ENCODE results near the gene PRKCA.

PRKCA gene

DNA sequence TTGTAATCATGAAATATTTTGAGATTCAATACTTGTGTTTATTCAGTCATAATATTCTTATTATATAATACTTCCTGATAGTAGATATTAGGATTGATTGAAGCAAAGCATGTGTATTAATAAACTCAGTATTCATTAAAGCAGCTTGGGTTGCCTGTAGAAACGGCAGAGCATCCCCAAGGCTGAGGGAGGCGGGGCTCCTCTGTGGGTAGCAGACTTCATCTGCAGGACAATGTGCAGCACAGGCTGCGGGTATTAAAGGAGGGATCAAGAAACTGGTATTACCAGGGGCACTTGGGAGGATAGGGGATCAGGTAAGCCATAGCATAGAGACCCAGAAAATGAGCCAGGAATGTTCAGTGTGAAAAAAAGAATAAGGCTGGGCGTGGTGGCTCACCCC, 213.6 kb downstream of the PRKCA start:
- H3K27me3 ChIP-seq (replicated peaks): no peaks in the 10 kb centered on the region
- H3K27ac ChIP-seq: no peak overlapping the region
- DNase-seq: no peak
- TF ChIP-seq, protein P1, sequence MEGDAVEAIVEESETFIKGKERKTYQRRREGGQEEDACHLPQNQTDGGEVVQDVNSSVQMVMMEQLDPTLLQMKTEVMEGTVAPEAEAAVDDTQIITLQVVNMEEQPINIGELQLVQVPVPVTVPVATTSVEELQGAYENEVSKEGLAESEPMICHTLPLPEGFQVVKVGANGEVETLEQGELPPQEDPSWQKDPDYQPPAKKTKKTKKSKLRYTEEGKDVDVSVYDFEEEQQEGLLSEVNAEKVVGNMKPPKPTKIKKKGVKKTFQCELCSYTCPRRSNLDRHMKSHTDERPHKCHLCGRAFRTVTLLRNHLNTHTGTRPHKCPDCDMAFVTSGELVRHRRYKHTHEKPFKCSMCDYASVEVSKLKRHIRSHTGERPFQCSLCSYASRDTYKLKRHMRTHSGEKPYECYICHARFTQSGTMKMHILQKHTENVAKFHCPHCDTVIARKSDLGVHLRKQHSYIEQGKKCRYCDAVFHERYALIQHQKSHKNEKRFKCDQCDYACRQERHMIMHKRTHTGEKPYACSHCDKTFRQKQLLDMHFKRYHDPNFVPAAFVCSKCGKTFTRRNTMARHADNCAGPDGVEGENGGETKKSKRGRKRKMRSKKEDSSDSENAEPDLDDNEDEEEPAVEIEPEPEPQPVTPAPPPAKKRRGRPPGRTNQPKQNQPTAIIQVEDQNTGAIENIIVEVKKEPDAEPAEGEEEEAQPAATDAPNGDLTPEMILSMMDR (IDR thresholded peaks at IDR 0.05; ENCODE audit: low read depth, low read length, missing control alignments): no peak
- H3K36me3 ChIP-seq (replicated peaks): no peaks in the 10 kb centered on the region
- H3K4me3 ChIP-seq (ENCODE audit: low read depth, low read length): no peak overlapping the region
- in situ Hi-C loops (cut with HindIII; ENCODE audit: low pct_ligation_motif_present, low sequenced_read_pairs): no loop called here

DNA sequence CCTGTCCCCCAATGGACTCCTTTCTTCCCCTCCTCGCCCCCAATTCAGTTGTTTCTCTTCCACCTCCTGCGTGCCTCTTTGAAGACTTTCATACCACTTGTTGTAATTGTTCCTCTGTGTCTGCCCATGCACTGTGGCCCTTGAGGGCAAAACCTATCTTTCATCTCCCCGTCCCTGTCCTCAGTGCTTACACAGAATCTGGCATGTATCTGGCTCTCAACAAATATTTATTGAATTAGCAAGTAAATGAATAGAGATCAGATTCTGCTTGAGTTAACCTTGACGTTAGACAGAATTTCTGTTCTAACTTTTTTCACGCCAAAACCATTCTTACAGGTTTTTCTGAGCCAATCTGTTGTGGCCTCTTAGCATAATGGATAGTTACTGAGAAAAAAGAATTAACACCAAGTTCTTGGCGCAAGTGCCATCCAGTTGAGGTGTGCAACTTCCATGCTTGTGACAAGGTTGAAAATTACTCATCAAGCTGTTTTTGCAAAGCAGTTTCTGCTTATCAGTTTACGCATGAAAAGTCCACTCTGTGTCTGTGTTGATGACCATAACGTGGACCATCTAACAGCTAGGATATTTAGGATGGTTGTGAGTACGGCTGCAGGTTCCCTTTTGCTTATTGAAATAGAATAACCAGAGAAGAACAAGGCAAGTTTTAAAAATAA, 215.1 kb downstream of the PRKCA start:
- in situ Hi-C loops (cut with HindIII; ENCODE audit: low pct_ligation_motif_present, low sequenced_read_pairs): no loop called here
- Histone ChIP-seq H3K4me3 (ENCODE audit: low read depth, low read length) (no peak overlapping the region), H3K36me3 (replicated peaks) (no peaks in the 10 kb centered on the region), H3K27me3 (replicated peaks) (no peaks in the 10 kb centered on the region), H3K27ac (no peak overlapping the region)
- TF ChIP-seq, protein P1 (IDR thresholded peaks at IDR 0.05; ENCODE audit: low read depth, low read length, missing control alignments): no peak
- no peak for DNase-seq

DNA sequence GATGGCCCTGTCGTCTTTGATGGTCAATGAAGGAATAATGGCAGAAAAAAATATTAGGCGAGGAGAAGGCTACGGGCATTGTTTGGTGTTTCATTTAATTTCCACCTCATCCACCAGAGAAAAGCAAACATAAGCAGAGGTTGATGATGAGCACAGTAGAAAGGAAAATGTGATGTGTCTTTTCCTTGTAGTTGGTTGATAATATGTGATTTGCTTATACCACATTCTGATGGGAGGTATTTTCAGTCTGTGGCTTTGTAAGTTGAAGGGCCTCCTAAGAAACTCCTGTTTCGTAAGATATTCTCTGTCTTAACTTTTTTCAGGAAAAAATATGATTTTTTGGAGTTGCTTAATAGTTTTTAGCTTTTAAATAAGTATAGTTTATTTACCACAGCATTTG, 215.7 kb downstream of the PRKCA start:
- in situ Hi-C loops (cut with HindIII; ENCODE audit: low pct_ligation_motif_present, low sequenced_read_pairs): no loop called here
- Histone ChIP-seq H3K27me3 (replicated peaks) (no peaks in the 10 kb centered on the region), H3K4me3 (ENCODE audit: low read depth, low read length) (no peak overlapping the region), H3K36me3 (replicated peaks) (no peaks in the 10 kb centered on the region), H3K27ac (no peak overlapping the region)
- TF ChIP-seq, protein P1 (IDR thresholded peaks at IDR 0.05; ENCODE audit: low read depth, low read length, missing control alignments): no peak
- no peak for DNase-seq

DNA sequence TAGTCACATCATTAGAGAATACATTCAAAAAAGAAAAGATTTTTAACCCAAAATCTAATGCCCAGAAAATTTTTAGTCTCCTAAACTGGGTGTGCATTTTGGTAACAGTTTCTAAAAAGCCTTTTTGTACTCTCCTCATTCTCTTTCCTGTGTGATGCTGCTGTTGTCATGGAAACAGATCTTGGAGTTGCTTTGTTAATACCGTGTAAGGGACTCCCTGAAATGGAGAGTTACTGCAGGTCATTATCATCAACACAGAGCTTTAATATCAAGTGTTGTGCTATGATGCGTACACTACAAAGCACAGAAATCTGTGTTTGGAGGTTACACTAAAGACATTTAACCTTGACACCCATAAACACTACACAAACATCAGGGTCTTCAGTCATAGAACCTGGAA, 216.3 kb downstream of the PRKCA start:
- no peak for DNase-seq
- H3K36me3 ChIP-seq (replicated peaks): no peaks in the 10 kb centered on the region
- TF ChIP-seq, protein P1 (IDR thresholded peaks at IDR 0.05; ENCODE audit: low read depth, low read length, missing control alignments): no peak
- no peak overlapping the region for H3K27ac ChIP-seq
- no peak overlapping the region for H3K4me3 ChIP-seq (ENCODE audit: low read depth, low read length)
- no peaks in the 10 kb centered on the region for H3K27me3 ChIP-seq (replicated peaks)
- in situ Hi-C loops (cut with HindIII; ENCODE audit: low pct_ligation_motif_present, low sequenced_read_pairs): no loop called here

DNA sequence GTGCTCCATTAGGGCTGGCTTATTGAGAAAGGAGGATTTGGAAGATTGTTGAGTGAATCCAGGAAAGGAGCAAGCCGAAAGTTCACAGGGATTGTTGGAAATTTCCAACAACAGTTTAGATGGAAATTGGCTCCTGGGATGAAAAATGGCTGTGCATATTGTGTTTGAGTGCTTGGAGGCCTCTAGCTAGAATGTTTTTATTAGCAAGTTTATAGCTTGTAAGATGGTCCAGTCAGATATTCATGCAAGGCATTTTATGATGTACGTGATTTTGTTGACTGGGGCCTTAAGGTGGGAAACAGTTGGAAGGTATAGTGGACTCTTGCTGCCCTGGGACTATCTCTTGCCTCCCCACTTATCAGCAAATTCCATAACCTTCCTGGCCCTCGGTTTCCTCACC, 216.7 kb downstream of the PRKCA start:
- no peak overlapping the region for H3K27ac ChIP-seq
- H3K36me3 ChIP-seq (replicated peaks): no peaks in the 10 kb centered on the region
- in situ Hi-C loops (cut with HindIII; ENCODE audit: low pct_ligation_motif_present, low sequenced_read_pairs): no loop called here
- no peak for DNase-seq
- TF ChIP-seq, protein P1 (IDR thresholded peaks at IDR 0.05; ENCODE audit: low read depth, low read length, missing control alignments): no peak
- no peak overlapping the region for H3K4me3 ChIP-seq (ENCODE audit: low read depth, low read length)
- no peaks in the 10 kb centered on the region for H3K27me3 ChIP-seq (replicated peaks)

DNA sequence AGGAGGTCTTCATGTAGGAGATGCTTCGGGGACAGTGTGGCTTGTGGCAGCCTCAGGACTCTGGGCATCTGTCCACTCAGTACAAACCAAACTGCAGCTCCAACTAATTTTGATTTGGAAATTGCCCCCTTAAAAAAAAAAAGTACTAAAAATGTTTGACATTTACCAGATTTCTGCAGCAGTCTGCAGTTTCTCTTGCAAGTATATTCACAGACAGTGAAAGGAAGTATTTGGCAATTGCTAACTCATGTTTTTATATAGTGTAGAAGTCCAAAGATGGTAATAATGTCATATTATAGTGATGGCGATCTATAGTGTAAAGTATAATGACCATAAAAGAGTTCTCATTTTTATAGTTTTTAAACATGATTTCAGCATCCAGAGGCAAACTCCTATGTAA, 218.6 kb downstream of the PRKCA start:
- in situ Hi-C loops (cut with HindIII; ENCODE audit: low pct_ligation_motif_present, low sequenced_read_pairs): no loop called here
- Histone ChIP-seq H3K36me3 (replicated peaks) (no peaks in the 10 kb centered on the region), H3K27me3 (replicated peaks) (no peaks in the 10 kb centered on the region), H3K4me3 (ENCODE audit: low read depth, low read length) (no peak overlapping the region), H3K27ac (no peak overlapping the region)
- no peak for DNase-seq
- TF ChIP-seq, protein P1 (IDR thresholded peaks at IDR 0.05; ENCODE audit: low read depth, low read length, missing control alignments): no peak

All from brain microvascular endothelial cell (primary cell).